Large intestine (tissue), 3 donors: Measurements from ENCODE around the gene CYB561. TPM values are rescaled to one million over a fixed set of nuclear protein-coding genes. Genes with fewer than 3 reads are reported as not detected.

Source experiments
- DNase-seq, 2 donors: peaks; one replicate each; pipeline versions ENCODE4 v3.0.0 to v3.0.0-alpha.2; 2013
- H3K27ac ChIP-seq: one replicate; pipeline ENCODE4 v1.5.1; 2013; ENCODE audit warnings: low read length
- H3K27me3 ChIP-seq: 2 replicates; pipeline ENCODE4 v1.6.1; 2013; ENCODE audit warnings: low read length; ENCODE audit not compliant: control insufficient read depth, insufficient read depth
- H3K36me3 ChIP-seq: 2 replicates; pipeline ENCODE4 v1.6.1; 2013; ENCODE audit warnings: low read length; ENCODE audit not compliant: control insufficient read depth, insufficient read depth
- H3K4me1 ChIP-seq: one replicate; pipeline ENCODE4 v1.6.1; 2013; ENCODE audit warnings: low read length; ENCODE audit not compliant: control insufficient read depth, insufficient read depth
- H3K4me3 ChIP-seq: one replicate; pipeline ENCODE4 v1.5.1; 2013; ENCODE audit warnings: low read length
- H3K9me3 ChIP-seq: one replicate; pipeline ENCODE4 v1.6.1; 2013; ENCODE audit warnings: mild to moderate bottlenecking, low read depth, low read length, moderate library complexity; ENCODE audit not compliant: control insufficient read depth
- WGBS: methylation state at CpG from one replicate; pipeline ENCODE4 v1.1.5; 2013; ENCODE audit warnings: low lambda C conversion rate; ENCODE audit not compliant: insufficient coverage; 5-methylcytosine and 5-hydroxymethylcytosine counted together
- polyA plus RNA-seq: library from polyadenylated mRNA; unstranded; fragments of 120-200 nt; gene quantifications from one replicate; pipeline ENCODE4 v1.2.1, GENCODE V29; 2013

The CYB561 gene
- polyA plus RNA-seq, 1 donor = 35.0 TPM

- peaks cover 4% of the 10 kb centered on the region for H3K4me1 ChIP-seq
- H3K27ac ChIP-seq = no peak overlapping the region
- no peaks in the 10 kb centered on the region for H3K9me3 ChIP-seq
- no peaks in the 10 kb centered on the region for H3K27me3 ChIP-seq
- no CpG with 5 or more reads among the region's 7 CpGs for WGBS
- H3K4me3 ChIP-seq = no peak overlapping the region
- no peak for DNase-seq
- peaks cover 15% of the 10 kb centered on the region for H3K36me3 ChIP-seq
Measured at GRCh38 chr17:63423963-63424362, 22.1 kb downstream of the CYB561 start.

DNA sequence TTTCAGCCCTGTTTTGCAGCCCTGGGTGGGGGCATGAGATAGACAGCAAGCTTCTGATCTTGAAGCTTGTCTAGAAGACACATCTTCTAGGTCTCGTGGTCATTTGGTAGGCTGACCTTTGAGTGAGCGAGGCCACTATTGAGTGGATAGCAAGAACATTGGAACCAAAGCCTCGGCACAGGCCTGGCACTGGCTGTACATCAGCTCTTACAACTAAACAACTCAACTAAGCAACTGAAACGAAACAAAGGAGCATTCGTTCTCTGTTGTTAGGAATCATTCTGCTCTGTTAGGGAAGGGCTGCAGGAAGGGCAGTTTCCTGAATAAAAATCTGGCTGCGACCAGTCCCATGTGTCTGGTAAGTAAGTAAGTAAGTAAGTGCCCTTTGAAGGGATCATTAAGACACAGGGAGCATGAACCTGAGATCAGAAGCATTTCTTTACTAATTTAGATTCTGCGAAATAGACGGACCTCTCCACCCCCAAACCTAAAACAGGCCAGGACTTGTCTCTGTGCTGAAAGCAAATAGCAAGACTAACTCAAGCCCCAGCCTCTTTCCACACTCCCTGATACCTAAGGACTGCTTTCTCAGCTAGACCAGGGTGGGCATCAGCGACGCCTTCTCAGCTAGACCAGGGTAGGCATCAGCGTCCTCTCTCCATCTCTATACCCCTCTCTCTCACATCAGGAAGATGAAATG, 22.7 kb downstream of the CYB561 start:
- 83% methylated on average over 1 of the region's 11 CpGs for WGBS
- no peak overlapping the region for H3K27ac ChIP-seq
- H3K4me1 ChIP-seq = peaks cover 4% of the 10 kb centered on the region
- H3K4me3 ChIP-seq = no peak overlapping the region
- peaks cover 21% of the 10 kb centered on the region for H3K36me3 ChIP-seq
- H3K27me3 ChIP-seq = no peaks in the 10 kb centered on the region
- H3K9me3 ChIP-seq = no peaks in the 10 kb centered on the region
- no peak for DNase-seq

- 100% methylated on average over 4 of the region's 25 CpGs for WGBS
- Histone ChIP-seq H3K4me1 (no peaks in the 10 kb centered on the region), H3K27me3 (no peaks in the 10 kb centered on the region), H3K36me3 (peaks cover 33% of the 10 kb centered on the region), H3K9me3 (no peaks in the 10 kb centered on the region), H3K27ac (no peak overlapping the region), H3K4me3 (no peak overlapping the region)
- DNase-seq = no peak
Measured at GRCh38 chr17:63421681-63422645, 24.1 kb downstream of the CYB561 start.

DNA sequence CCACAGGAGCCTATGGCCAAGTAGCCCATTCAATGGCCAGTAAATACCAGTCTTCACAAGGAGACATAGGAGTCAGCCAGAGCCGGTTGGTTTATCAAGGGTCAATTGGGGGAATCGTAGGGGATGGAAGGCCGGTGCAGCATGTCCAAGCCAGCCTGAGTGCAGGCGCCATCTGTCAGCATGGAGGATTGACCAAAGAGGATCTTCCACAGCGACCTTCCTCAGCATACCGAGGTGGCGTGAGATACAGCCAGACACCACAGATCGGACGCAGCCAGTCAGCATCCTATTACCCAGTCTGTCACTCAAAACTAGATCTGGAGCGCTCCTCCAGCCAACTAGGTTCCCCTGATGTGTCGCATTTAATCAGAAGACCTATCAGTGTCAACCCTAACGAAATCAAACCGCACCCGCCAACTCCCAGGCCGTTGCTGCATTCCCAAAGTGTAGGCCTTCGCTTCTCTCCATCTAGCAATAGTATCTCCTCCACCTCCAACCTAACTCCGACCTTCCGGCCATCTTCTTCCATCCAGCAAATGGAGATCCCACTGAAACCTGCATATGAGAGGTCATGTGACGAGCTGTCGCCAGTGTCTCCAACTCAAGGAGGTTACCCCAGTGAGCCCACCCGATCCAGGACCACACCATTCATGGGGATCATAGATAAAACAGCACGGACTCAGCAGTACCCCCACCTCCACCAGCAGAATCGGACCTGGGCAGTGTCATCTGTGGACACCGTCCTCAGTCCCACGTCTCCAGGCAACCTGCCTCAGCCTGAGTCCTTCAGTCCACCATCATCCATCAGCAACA, 25.0 kb downstream of the CYB561 start:
- no CpG with 5 or more reads among the region's 25 CpGs for WGBS
- DNase-seq = no peak
- no peak overlapping the region for H3K4me3 ChIP-seq
- no peaks in the 10 kb centered on the region for H3K4me1 ChIP-seq
- H3K36me3 ChIP-seq = peaks cover 36% of the 10 kb centered on the region
- no peaks in the 10 kb centered on the region for H3K27me3 ChIP-seq
- H3K9me3 ChIP-seq = no peaks in the 10 kb centered on the region
- no peak overlapping the region for H3K27ac ChIP-seq

DNA sequence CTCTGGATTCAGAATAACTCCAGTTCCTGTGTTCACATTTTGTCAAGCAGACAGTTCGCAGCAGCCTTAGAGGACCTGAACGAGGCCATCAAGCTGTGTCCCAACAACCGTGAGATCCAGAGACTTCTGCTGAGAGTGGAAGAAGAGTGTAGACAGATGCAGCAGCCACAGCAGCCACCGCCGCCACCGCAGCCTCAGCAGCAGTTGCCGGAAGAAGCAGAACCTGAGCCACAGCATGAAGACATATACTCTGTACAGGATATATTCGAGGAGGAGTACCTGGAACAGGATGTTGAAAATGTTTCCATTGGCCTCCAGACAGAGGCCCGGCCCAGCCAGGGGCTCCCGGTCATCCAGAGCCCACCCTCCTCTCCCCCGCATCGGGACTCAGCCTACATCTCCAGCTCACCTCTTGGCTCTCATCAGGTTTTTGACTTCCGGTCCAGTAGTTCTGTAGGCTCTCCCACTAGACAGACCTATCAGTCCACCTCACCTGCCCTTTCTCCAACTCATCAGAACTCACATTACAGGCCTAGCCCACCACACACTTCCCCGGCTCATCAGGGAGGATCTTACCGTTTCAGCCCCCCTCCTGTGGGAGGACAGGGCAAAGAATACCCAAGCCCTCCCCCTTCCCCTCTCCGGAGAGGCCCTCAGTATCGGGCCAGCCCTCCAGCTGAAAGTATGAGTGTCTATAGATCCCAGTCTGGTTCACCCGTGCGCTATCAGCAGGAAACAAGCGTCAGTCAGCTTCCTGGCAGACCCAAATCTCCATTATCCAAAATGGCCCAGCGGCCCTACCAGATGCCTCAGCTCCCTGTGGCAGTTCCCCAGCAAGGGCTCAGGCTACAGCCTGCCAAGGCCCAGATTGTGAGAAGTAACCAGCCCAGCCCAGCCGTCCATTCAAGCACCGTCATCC, 25.9 kb downstream of the CYB561 start:
- peaks cover 41% of the 10 kb centered on the region for H3K36me3 ChIP-seq

DNA sequence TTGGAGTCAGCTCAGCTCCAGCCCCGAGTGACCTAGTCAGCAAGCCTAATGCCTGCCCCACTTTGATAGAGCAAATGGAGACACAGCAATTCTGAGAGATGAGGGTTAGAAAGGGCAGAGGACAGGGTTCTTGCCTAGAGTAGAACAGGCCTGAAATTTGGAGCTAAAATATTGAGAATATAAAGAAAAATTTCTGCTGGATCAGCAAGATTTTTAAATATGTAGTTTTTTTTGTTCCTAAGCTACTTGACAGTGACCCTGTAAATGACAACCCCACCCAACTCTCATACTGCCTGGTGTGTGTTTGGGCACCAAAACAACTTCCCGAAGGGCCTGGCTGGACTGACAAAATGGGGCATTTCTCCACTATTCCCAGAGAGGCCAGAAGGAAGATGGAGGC, 26.7 kb downstream of the CYB561 start:
- Histone ChIP-seq H3K27me3 (no peaks in the 10 kb centered on the region), H3K27ac (no peak overlapping the region), H3K4me1 (no peaks in the 10 kb centered on the region), H3K9me3 (no peaks in the 10 kb centered on the region), H3K4me3 (no peak overlapping the region), H3K36me3 (peaks cover 48% of the 10 kb centered on the region)
- no CpG with 5 or more reads among the region's 2 CpGs for WGBS
- no peak for DNase-seq

More for the DNA sequence above, 25.9 kb downstream of the CYB561 start:
- 83% methylated on average over 2 of the region's 23 CpGs for WGBS
- Histone ChIP-seq H3K4me1 (no peaks in the 10 kb centered on the region), H3K27ac (no peak overlapping the region), H3K9me3 (no peaks in the 10 kb centered on the region), H3K27me3 (no peaks in the 10 kb centered on the region), H3K4me3 (no peak overlapping the region)
- DNase-seq = no peak

GRCh38 chr17:63418540-63418939, 27.6 kb downstream of the CYB561 start:
- Histone ChIP-seq H3K9me3 (no peaks in the 10 kb centered on the region), H3K4me1 (no peaks in the 10 kb centered on the region), H3K4me3 (no peak overlapping the region), H3K36me3 (peaks cover 49% of the 10 kb centered on the region), H3K27me3 (no peaks in the 10 kb centered on the region), H3K27ac (no peak overlapping the region)
- DNase-seq = no peak
- WGBS = no CpG with 5 or more reads among the region's 8 CpGs

- no peak overlapping the region for H3K27ac ChIP-seq
- WGBS = no CpG with 5 or more reads among the region's 4 CpGs
- H3K4me3 ChIP-seq = no peak overlapping the region
- peaks cover 50% of the 10 kb centered on the region for H3K36me3 ChIP-seq
- no peaks in the 10 kb centered on the region for H3K27me3 ChIP-seq
- DNase-seq = no peak
- H3K9me3 ChIP-seq = no peaks in the 10 kb centered on the region
- H3K4me1 ChIP-seq = no peaks in the 10 kb centered on the region
Measured at GRCh38 chr17:63414222-63414621, 31.9 kb downstream of the CYB561 start.

DNA sequence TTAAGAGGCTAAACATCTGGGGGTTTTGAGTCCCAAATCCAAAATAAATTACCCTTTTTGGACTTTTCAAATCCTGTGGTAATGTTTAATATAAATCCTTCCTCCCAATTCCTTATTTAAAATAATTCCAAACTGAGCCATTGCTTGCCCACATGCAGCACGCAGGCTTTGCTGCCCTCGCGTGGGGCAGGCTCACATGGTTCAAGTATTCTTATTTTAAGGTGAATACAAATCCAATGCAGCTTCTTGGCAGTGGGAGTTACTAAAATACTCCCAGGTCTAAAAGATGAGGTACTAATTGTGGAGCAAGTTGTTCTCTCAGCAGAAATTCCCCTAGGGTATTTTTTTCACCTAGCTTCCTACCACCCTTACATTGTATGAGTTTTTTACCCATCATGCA, 33.0 kb downstream of the CYB561 start:
- no peaks in the 10 kb centered on the region for H3K9me3 ChIP-seq
- WGBS = no CpG with 5 or more reads among the region's 3 CpGs
- no peak for DNase-seq
- no peaks in the 10 kb centered on the region for H3K27me3 ChIP-seq
- no peak overlapping the region for H3K27ac ChIP-seq
- H3K4me1 ChIP-seq = no peaks in the 10 kb centered on the region
- H3K4me3 ChIP-seq = no peak overlapping the region
- H3K36me3 ChIP-seq = peaks cover 45% of the 10 kb centered on the region
